Measurements from ENCODE around the gene RNF224. TPM values are rescaled to one million over a fixed set of nuclear protein-coding genes. Genes with fewer than 3 reads are reported as not detected.

The RNF224 gene
- total RNA-seq, 1 experiment from 2014 or later: 3.9 TPM

DNA sequence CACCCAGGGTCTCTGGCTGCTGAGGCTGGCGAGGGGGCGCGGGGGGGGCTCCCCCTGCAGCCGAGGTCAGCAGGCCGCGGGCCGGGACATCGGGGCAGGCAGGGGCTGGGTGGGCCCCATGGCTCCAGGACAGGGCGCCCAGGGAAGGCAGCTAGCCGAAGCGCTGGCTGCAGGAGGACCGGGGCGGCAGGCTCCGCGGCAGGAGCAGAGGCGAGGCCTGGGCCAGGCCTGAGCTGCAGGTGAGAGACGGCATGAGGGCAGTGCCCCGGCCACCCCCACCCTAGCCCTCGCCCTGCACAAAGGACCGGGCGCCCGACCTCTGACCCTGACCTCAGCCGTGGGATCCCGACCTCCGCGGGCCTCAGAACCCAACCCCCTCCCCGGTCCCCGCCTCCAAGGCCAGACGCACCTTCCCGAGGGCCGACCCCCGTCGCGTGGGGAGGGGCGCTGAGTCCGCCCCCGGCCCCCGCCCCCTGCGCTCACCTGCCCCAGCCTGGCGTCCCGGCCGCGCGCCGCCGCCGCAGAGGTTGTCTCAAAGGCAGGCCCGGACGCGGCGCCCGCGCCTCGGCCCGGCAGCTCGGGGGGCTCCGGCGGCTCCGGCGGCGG, 5.7 kb upstream of the RNF224 start:
- POLR2A ChIA-PET (ENCODE audit: unreplicated experiment): interaction anchor here (0.5 to 0.6 kb wide), 3 partner anchors 19 to 55 kb away, joined by 3 to 4 read pairs (median 3); no protein-coding TSS in a partner anchor
- Histone ChIP-seq H3K4me3 (peak overlapping the region; percentile 63), H3F3A (ENCODE audit: insufficient read depth, low read depth) (peaks cover 62% of the 10 kb centered on the region), H3K4me2 (peak overlapping the region; percentile 75), H4K20me1 (ENCODE audit: insufficient read depth) (no peaks in the 10 kb centered on the region; the same call in 1 of the 2 replicates), H3K9me3 (ENCODE audit: insufficient read depth, low read depth) (no peaks in the 10 kb centered on the region), H3K9me2 (ENCODE audit: insufficient read depth) (no peaks in the 10 kb centered on the region), H3K27ac (no peak overlapping the region), H3K79me2 (ENCODE audit: low read depth) (peaks cover 7% of the 10 kb centered on the region; the same call in 1 of the 2 replicates), H3K36me3 (ENCODE audit: low read depth) (no peaks in the 10 kb centered on the region), H3K4me1 (replicated peaks; ENCODE audit: insufficient read depth) (peaks cover 54% of the 10 kb centered on the region), H2AFZ (no peak overlapping the region), H3K27me3 (ENCODE audit: insufficient read depth, low read depth) (no peaks in the 10 kb centered on the region)
- BruUV-seq (replicated peaks): no TSS peak
- CTCF ChIA-PET: interaction anchor here (0.6 kb wide), 1 partner anchor 553 kb away, joined by 3 read pairs; no protein-coding TSS in a partner anchor
- intact Hi-C loops (cut with micrococcal nuclease; ENCODE audit: unreplicated experiment): loop anchor here (1.0 kb wide), 1 partner anchor 22 kb away; no protein-coding TSS in a partner anchor
- no peak for DNase-seq
- TF ChIP-seq, protein P1, sequence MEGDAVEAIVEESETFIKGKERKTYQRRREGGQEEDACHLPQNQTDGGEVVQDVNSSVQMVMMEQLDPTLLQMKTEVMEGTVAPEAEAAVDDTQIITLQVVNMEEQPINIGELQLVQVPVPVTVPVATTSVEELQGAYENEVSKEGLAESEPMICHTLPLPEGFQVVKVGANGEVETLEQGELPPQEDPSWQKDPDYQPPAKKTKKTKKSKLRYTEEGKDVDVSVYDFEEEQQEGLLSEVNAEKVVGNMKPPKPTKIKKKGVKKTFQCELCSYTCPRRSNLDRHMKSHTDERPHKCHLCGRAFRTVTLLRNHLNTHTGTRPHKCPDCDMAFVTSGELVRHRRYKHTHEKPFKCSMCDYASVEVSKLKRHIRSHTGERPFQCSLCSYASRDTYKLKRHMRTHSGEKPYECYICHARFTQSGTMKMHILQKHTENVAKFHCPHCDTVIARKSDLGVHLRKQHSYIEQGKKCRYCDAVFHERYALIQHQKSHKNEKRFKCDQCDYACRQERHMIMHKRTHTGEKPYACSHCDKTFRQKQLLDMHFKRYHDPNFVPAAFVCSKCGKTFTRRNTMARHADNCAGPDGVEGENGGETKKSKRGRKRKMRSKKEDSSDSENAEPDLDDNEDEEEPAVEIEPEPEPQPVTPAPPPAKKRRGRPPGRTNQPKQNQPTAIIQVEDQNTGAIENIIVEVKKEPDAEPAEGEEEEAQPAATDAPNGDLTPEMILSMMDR (conservative IDR thresholded peaks at IDR 0.05): no peak
- no peak for TF ChIP-seq EZH2 (IDR thresholded peaks at IDR 0.05; ENCODE audit: low read depth)

DNA sequence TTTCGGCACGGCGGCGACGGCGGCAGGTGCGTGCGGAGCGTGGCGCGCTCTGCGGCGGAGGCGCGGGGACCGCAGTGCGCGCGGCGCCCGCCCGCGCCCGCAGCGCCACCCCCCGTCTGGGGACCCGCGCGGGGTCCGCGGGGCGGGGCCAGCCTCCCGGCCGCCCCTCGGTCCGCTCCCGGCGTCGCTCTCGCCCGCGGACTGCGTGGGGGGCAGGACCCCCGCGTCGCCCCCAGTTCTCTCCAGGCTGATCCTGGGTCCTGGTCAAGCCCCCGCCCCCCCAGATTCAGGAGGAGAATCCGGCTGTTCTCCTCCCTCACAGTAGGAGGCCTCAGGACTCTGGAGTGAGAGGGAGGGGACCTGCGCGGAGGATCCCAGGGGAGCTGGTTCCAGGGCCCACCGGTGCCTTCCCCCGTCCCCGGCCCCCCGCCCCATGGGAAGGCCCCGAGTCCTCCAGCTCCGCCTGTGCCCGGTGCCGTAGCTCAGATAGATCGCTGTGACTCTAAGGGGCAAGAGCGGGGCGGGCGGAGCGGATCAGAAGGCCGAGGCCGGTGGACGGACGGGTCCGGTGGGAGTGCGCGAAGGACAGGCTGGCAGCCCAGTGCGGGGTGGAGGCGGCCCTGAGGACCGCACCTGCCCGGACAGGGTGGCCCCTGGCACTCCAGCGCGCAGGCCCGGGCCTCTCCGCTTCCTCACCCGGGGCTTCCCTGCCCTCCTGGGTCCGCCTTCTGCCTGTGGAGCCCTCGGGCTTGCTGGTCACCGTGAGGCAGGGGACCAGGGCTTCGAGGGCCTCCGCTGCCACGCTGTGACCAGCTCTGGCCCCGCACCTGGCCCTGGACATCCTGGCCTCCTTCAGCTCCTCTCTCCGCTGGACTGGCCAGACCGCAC, 4.9 kb upstream of the RNF224 start, which contains the start of gene RNF208:
TSS of gene RNF208 (minus strand) at position 51 of the 888 bp plus-strand sequence. CDS start 1,028 bp downstream, outside the sequence.
- peaks cover 66% of the 10 kb centered on the region for H3F3A ChIP-seq (ENCODE audit: insufficient read depth, low read depth)
- BruUV-seq (replicated peaks): no TSS peak
- peaks cover 7% of the 10 kb centered on the region; the same call in 1 of the 2 replicates for H3K79me2 ChIP-seq (ENCODE audit: low read depth)
- DNase-seq: no peak
- H3K4me2 ChIP-seq: peak within 1 kb of the TSS; percentile 99
- no peaks in the 10 kb centered on the region for H3K27me3 ChIP-seq (ENCODE audit: insufficient read depth, low read depth)
- H4K20me1 ChIP-seq (ENCODE audit: insufficient read depth): no peaks in the 10 kb centered on the region; the same call in 1 of the 2 replicates
- intact Hi-C loops (cut with micrococcal nuclease; ENCODE audit: unreplicated experiment): loop anchor here (1.0 kb wide), 2 partner anchors 21 to 24 kb away; no protein-coding TSS in a partner anchor
- CTCF ChIA-PET: interaction anchor here (0.6 kb wide), 1 partner anchor 27 kb away, joined by 3 read pairs; no protein-coding TSS in a partner anchor
- no peaks in the 10 kb centered on the region for H3K9me3 ChIP-seq (ENCODE audit: insufficient read depth, low read depth)
- peak within 1 kb of the TSS; percentile 75 for H2AFZ ChIP-seq
- TF ChIP-seq, protein P1 (conservative IDR thresholded peaks at IDR 0.05): no peak
- no peak for TF ChIP-seq EZH2 (IDR thresholded peaks at IDR 0.05; ENCODE audit: low read depth)
- H3K27ac ChIP-seq: peak within 1 kb of the TSS; percentile 38
- peak within 1 kb of the TSS; percentile 90 for H3K4me3 ChIP-seq
- H3K4me1 ChIP-seq (replicated peaks; ENCODE audit: insufficient read depth): peaks cover 54% of the 10 kb centered on the region
- POLR2A ChIA-PET (ENCODE audit: unreplicated experiment): interaction anchor here (0.6 to 1.8 kb wide), 8 partner anchors 18 to 93 kb away, joined by 3 to 18 read pairs (median 8); partner anchors contain the start of genes ANAPC2, SSNA1 and TUBB4B
- H3K9me2 ChIP-seq (ENCODE audit: insufficient read depth): no peaks in the 10 kb centered on the region
- H3K36me3 ChIP-seq (ENCODE audit: low read depth): no peaks in the 10 kb centered on the region

Measured in PC-9 (cell line).